ENCODE data around the gene SKA3.
"Not testable (repeated sequence)": the region's sequence is repeated elsewhere in the genome, so short reads cannot be mapped to it uniquely, and the experiment has no call there.

The SKA3 gene

DNA sequence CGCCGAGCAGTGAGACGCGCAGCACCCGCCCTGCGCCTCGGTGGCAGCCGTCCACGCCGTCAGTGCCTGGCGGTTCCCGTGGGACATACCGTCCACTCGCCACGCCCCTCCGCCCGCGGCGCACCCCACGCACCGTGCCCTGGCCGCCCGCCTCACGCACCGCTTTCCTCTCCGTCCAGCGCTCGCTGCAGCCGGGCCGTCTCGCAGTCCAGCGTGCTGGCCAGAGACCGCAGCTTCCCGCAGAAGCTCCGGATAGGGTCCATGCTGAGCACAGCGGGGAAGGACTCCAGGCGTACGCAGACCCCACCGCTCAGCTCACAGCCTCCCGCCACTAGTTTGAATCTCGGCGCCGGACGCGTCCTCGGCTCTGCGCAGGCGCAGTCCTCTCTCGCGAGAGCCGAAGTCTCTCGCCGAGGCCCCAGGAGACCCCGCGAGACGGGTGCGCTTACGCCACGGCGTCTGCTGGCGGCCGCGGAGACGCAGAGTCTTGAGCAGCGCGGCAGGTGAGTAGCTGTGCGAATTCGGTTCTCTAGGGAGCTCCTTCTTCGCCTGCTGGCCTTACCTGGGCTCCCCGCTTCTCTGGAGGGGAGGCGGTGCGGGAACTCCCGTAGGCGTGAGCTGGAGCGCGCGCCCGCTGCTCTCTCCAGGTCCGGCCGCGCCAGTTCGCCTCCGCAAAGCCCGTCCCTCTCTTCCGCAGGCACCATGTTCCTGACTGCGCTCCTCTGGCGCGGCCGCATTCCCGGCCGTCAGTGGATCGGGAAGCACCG lies at the start of gene SKA3, which contains the start of gene MRPL57:
Gene SKA3 (minus strand): TSS at position 338 of the 767 bp plus-strand sequence. CDS start 75 bp downstream, at position 263.
Gene MRPL57 (plus strand): TSS at position 444 of the 767 bp plus-strand sequence. CDS start 259 bp downstream, at position 703.
- peak within 1 kb of the TSS; percentile 84 for H3K4me3 ChIP-seq (ENCODE audit: low read depth, low read length)
- in situ Hi-C loops (cut with HindIII; ENCODE audit: low sequenced_read_pairs) = no loop called here
- peak; percentile 77 for DNase-seq (ENCODE audit: low read depth)
- TF ChIP-seq, protein P1, sequence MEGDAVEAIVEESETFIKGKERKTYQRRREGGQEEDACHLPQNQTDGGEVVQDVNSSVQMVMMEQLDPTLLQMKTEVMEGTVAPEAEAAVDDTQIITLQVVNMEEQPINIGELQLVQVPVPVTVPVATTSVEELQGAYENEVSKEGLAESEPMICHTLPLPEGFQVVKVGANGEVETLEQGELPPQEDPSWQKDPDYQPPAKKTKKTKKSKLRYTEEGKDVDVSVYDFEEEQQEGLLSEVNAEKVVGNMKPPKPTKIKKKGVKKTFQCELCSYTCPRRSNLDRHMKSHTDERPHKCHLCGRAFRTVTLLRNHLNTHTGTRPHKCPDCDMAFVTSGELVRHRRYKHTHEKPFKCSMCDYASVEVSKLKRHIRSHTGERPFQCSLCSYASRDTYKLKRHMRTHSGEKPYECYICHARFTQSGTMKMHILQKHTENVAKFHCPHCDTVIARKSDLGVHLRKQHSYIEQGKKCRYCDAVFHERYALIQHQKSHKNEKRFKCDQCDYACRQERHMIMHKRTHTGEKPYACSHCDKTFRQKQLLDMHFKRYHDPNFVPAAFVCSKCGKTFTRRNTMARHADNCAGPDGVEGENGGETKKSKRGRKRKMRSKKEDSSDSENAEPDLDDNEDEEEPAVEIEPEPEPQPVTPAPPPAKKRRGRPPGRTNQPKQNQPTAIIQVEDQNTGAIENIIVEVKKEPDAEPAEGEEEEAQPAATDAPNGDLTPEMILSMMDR (IDR thresholded peaks at IDR 0.05; ENCODE audit: low read depth, low read length, missing control alignments) = no peak

DNA sequence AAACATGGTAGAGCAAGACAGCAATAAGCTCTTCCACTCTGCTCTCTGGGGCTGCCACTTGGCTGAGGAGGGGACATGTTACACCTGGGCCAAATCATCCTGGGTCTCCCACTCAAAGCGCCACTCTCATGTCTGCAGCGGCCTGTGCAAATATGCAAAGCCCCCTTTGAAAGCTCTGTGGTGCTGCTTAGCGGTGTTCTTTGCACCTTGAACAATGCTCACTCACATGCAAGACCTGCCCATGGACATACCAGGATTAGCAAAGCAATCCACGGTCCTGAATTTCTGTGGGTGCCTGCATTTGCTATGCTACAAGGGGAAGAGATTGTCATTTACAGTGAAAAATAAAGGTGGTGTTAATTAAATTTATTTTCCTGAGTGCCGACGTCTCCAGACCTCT lies 48.7 kb upstream of the SKA3 start:
- TF ChIP-seq, protein P1 (IDR thresholded peaks at IDR 0.05; ENCODE audit: low read depth, low read length, missing control alignments) = no peak
- no peak for DNase-seq (ENCODE audit: low read depth)

DNA sequence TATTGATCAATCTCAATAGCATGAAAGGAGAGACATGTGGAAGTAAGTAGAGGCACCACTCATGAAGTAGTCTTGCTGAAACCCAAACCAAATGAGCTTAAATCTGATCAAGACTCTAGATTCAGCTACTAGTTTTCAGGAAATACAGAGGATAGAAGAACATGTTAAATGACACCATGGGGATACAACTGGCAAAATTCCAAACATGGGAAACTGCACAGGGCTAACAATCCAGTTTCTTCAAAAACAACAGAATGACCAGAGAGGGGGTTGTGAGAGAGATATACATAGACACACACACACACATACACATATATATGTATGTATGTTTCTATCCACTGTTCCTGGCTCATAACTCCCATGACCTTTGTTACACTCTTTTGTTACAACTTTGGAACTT lies 44.9 kb upstream of the SKA3 start:
- DNase-seq (ENCODE audit: low read depth) = no peak
- in situ Hi-C loops (cut with HindIII; ENCODE audit: low sequenced_read_pairs) = no loop called here
- no peak overlapping the region for H3K4me3 ChIP-seq (ENCODE audit: low read depth, low read length)
- TF ChIP-seq, protein P1 (IDR thresholded peaks at IDR 0.05; ENCODE audit: low read depth, low read length, missing control alignments) = no peak

More for the DNA sequence above, 48.7 kb upstream of the SKA3 start:
- no peak overlapping the region for H3K4me3 ChIP-seq (ENCODE audit: low read depth, low read length)
- in situ Hi-C loops (cut with HindIII; ENCODE audit: low sequenced_read_pairs) = no loop called here

DNA sequence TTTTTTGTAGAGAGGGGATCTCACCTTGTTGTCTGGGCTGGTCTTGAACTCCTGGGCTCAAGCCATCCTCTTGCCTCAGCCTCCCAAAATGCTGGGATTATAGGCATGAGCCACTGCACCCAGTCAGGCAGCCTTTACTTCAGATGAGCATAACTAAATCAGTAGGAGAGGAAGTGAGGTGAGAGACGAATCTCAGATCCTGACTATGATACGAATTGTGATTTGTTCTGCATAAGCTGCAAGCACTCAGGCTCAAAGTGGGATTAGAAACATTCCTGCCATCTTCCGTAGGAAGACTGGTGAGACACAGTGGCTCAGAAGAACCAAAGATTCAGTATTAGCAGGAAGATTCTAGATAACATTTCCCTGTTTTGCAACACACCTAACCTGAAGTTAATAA lies 43.4 kb upstream of the SKA3 start:
- H3K4me3 ChIP-seq (ENCODE audit: low read depth, low read length); in situ Hi-C loops (cut with HindIII; ENCODE audit: low sequenced_read_pairs); DNase-seq (ENCODE audit: low read depth): not testable (repeated sequence)

DNA sequence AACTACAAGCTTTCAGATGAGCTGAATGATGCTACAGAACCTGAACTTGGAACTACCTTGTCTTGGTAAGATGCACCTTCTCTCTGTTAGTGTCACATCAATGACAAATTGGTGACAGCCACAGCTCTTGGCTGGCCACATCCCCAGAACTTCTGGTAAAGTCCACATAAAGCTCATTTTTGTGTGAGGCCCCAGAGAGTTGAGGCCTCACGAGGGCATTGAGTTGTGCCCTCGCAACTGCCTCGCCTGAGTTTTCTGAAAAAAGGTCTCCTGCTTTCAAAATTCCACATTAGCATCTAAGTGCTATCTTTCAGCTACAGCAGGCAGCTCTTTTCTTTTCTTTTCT lies 42.7 kb upstream of the SKA3 start:
- TF ChIP-seq, protein P1 (IDR thresholded peaks at IDR 0.05; ENCODE audit: low read depth, low read length, missing control alignments) = no peak
- no peak overlapping the region for H3K4me3 ChIP-seq (ENCODE audit: low read depth, low read length)
- in situ Hi-C loops (cut with HindIII; ENCODE audit: low sequenced_read_pairs) = no loop called here
- no peak for DNase-seq (ENCODE audit: low read depth)

DNA sequence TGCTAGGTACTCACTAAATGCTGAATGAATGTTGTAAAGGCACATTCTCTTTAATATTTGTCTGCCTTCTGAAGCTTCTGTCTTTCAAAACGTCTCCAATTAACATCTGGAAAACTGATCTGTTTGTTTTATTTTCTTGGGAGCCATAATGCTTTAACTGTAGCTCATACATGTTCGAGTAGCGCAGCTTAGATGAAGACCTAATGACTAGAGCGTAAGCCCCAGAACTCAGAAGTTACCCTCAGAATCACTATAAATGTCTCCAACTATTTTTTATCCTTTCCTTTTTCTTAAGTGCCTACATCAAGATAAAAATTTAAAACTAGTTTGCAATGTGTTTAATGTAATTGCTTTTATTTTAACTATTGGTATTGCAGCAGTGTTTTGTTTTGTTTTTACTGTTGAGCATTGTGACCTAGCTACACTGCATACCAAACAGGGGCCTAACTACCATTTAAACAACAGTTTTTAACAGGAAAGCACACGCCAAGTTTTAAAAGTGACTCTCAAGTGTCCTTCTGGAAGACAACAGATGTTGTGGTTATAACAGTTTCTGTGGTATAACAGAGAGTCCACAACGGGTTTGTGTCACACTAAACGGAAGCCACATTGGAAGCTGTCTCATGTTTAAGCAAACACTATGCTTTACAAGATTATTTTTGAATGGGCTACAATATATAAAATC lies 42.1 kb upstream of the SKA3 start:
- no peak overlapping the region for H3K4me3 ChIP-seq (ENCODE audit: low read depth, low read length)
- no peak for DNase-seq (ENCODE audit: low read depth)
- TF ChIP-seq, protein P1 (IDR thresholded peaks at IDR 0.05; ENCODE audit: low read depth, low read length, missing control alignments) = no peak
- in situ Hi-C loops (cut with HindIII; ENCODE audit: low sequenced_read_pairs) = no loop called here

DNA sequence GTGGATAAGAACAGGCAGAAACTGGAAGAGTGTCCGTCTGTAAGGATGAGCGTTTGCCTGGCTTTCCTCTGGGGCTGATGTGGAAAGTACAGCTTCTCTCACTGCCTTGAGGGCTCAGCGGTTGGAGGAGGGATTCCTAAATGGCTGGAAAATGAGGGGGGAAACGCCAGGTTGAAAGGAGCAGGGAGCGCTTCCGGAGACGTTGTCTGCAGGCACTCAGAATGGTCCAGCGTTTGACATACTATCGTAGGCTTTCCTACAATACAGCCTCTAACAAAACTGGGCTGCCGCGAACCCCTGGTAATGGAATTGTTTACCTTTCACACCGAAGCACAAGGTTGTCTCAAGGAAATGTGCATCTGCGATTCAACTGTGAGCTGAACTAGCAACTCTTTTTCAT lies 40.0 kb upstream of the SKA3 start:
- DNase-seq (ENCODE audit: low read depth) = no peak

DNA sequence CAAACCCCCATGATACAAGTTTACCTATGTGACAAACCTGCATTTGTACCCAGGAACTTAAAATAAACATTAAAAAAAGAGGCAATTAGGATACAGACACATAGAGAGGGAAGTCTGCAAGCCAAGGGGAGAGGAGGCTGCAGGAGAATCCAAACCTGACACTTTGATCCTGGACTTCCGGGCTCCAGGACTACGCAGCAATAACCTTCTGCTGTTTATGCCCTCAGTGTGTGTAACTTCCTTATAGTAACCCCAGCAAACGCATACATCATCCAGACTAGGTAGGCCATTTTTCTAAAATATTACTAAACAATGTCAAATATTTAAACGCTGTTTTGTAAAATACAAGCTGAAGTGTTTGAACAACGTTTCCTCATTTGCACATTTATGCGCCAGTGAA lies 39.1 kb upstream of the SKA3 start:
- H3K4me3 ChIP-seq (ENCODE audit: low read depth, low read length); DNase-seq (ENCODE audit: low read depth); in situ Hi-C loops (cut with HindIII; ENCODE audit: low sequenced_read_pairs): not testable (repeated sequence)

More for the DNA sequence above, 40.0 kb upstream of the SKA3 start:
- in situ Hi-C loops (cut with HindIII; ENCODE audit: low sequenced_read_pairs) = no loop called here
- H3K4me3 ChIP-seq (ENCODE audit: low read depth, low read length) = no peak overlapping the region
- TF ChIP-seq, protein P1 (IDR thresholded peaks at IDR 0.05; ENCODE audit: low read depth, low read length, missing control alignments) = no peak

All from astrocyte of the cerebellum (primary cell).